GM18526 (cell line): ENCODE results near the gene RIPK1.

ENCODE experiments used
- POLR2A ChIP-seq: IDR thresholded peaks from 3 replicates; pipeline ENCODE4 v1.6.1; 2011; ENCODE audit not compliant: insufficient read length; ENCODE audit errors: extremely low read depth

Gene RIPK1

GRCh38 chr6:3068329-3069214 is at the start of gene RIPK1:
TSS of gene RIPK1 (plus strand) at chr6:3068494. CDS start at chr6:3076824, 8,330 bp downstream.
- peak; percentile 92 for TF ChIP-seq POLR2A

GRCh38 chr6:3019065-3019464 is 49.2 kb upstream of the RIPK1 start:
- no peak for TF ChIP-seq POLR2A

- no peak for TF ChIP-seq POLR2A
Observed at GRCh38 chr6:3019749-3020320, 48.5 kb upstream of the RIPK1 start.

- no peak for TF ChIP-seq POLR2A
Observed at GRCh38 chr6:3022765-3023662, 45.3 kb upstream of the RIPK1 start.

GRCh38 chr6:3023663-3024483 is 44.4 kb upstream of the RIPK1 start:
- TF ChIP-seq POLR2A, result peak; percentile 77

- no peak for TF ChIP-seq POLR2A
Observed at GRCh38 chr6:3026791-3027626, 41.3 kb upstream of the RIPK1 start.

GRCh38 chr6:3031857-3032640 is 36.2 kb upstream of the RIPK1 start:
- TF ChIP-seq POLR2A, result no peak

- no peak for TF ChIP-seq POLR2A
Observed at GRCh38 chr6:3032986-3033385, 35.3 kb upstream of the RIPK1 start.

GRCh38 chr6:3033652-3034051 is 34.6 kb upstream of the RIPK1 start:
- no peak for TF ChIP-seq POLR2A

GRCh38 chr6:3035397-3035796 is 32.9 kb upstream of the RIPK1 start:
- TF ChIP-seq POLR2A, result no peak

- no peak for TF ChIP-seq POLR2A
Observed at GRCh38 chr6:3036861-3037637, 31.2 kb upstream of the RIPK1 start.

GRCh38 chr6:3037638-3038365 is 30.5 kb upstream of the RIPK1 start:
- TF ChIP-seq POLR2A, result no peak

GRCh38 chr6:3039384-3039783 is 28.9 kb upstream of the RIPK1 start:
- no peak for TF ChIP-seq POLR2A
